H1 (cell line): ENCODE data around the gene RIN3. TPM values are rescaled to one million over a fixed set of nuclear protein-coding genes. Genes with fewer than 3 reads are reported as not detected.
A peak's percentile ranks its signal among the peaks of the same experiment; 100 is the strongest.

ENCODE experiments used
- CTCF ChIA-PET: fragments of 300-600 bp; sonication (Branson Sonifier 250); formaldehyde crosslinking; loops from one replicate; lab custom pipeline; 2021; ENCODE audit not compliant: partially characterized antibody; lab: Charles Lee
- POLR2A ChIA-PET: fragments of 300-600 bp; sonication (Branson Sonifier 250); formaldehyde crosslinking; loops from one replicate; lab custom pipeline; 2021; ENCODE audit warnings: inconsistent platforms; ENCODE audit not compliant: partially characterized antibody; lab: Charles Lee
- DNase-seq, 2 experiments: peaks; one replicate each; pipeline versions ENCODE4 v3.0.0 to v3.0.0-alpha.2; 2010 to 2022; ENCODE audit warnings: low spot score in 2 of 2, low read depth in 1 of 2, mixed read lengths in 1 of 2
- FAIRE-seq: peaks from 2 replicates; lab custom pipeline; 2011; peaks lifted over from hg19 to GRCh38; lab: Jason Lieb, UNC
- H2AFZ ChIP-seq: 2 replicates; pipeline ENCODE4 v1.8.1; 2012; ENCODE audit warnings: low read length, inconsistent platforms
- H2AK5ac ChIP-seq: 2 replicates; pipeline ENCODE4 v1.6.1; 2013; ENCODE audit warnings: low read depth, low read length
- H2BK120ac ChIP-seq: replicated peaks from 2 replicates; pipeline ENCODE3; 2013; ENCODE audit warnings: low read depth, low read length, inconsistent platforms
- H2BK12ac ChIP-seq: 2 replicates; pipeline ENCODE4 v1.6.1; 2013; ENCODE audit warnings: low read depth, low read length
- H2BK15ac ChIP-seq: 2 replicates; pipeline ENCODE4 v1.6.1; 2013; ENCODE audit warnings: low read length
- H2BK20ac ChIP-seq: 2 replicates; pipeline ENCODE4 v1.6.1; 2013; ENCODE audit warnings: low read length
- H2BK5ac ChIP-seq: 2 replicates; pipeline ENCODE4 v1.6.1; 2013; ENCODE audit warnings: low read depth, low read length
- H3K14ac ChIP-seq: 2 replicates; pipeline ENCODE4 v1.6.1; 2013; ENCODE audit warnings: inconsistent platforms; ENCODE audit not compliant: insufficient read length
- H3K18ac ChIP-seq: 2 replicates; pipeline ENCODE4 v1.6.1; 2013; ENCODE audit warnings: low read length; ENCODE audit errors: extremely low read depth
- H3K23ac ChIP-seq: 2 replicates; pipeline ENCODE4 v1.6.1; 2013; ENCODE audit warnings: inconsistent platforms; ENCODE audit not compliant: insufficient read length
- H3K23me2 ChIP-seq: 2 replicates; pipeline ENCODE4 v1.6.1; 2013; ENCODE audit warnings: low read depth, low read length
- H3K27ac ChIP-seq: 2 replicates; pipeline ENCODE4 v1.6.1; 2011; ENCODE audit warnings: low read depth, low read length, inconsistent platforms
- H3K27me3 ChIP-seq, 4 experiments: replicated peaks in 1 of 4; 1 replicate in 1 of 4; 2 replicates in 3 of 4; pipeline versions ENCODE4 v1.6.1 to v1.8.1; 2011 to 2013; ENCODE audit warnings: low read length in 3 of 4, mild to moderate bottlenecking in 3 of 4, inconsistent platforms in 2 of 4, mixed read lengths in 2 of 4, moderate library complexity in 1 of 4; ENCODE audit not compliant: control insufficient read depth in 3 of 4, insufficient read depth in 3 of 4; ENCODE audit errors: extremely low read depth in 1 of 4
- H3K36me3 ChIP-seq, 4 experiments: 2 replicates each; pipeline versions ENCODE4 v1.6.1 to v1.8.1; 2011 to 2013; ENCODE audit warnings: mild to moderate bottlenecking in 4 of 4, low read length in 3 of 4, moderate library complexity in 2 of 4, control low read depth in 1 of 4, inconsistent platforms in 1 of 4; ENCODE audit not compliant: insufficient read depth in 4 of 4, control insufficient read depth in 2 of 4
- H3K4ac ChIP-seq: replicated peaks from 2 replicates; pipeline ENCODE3; 2013; ENCODE audit warnings: low read length, low read depth, mixed read lengths, inconsistent platforms; ENCODE audit not compliant: insufficient read length
- H3K4me1 ChIP-seq, 4 experiments: replicated peaks in 1 of 4; 1 replicate in 1 of 4; 2 replicates in 3 of 4; pipeline versions ENCODE4 v1.6.1 to v1.8.1; 2011 to 2013; ENCODE audit warnings: low read length in 3 of 4, inconsistent platforms in 2 of 4, mixed read lengths in 1 of 4; ENCODE audit not compliant: insufficient read depth in 4 of 4, control insufficient read depth in 3 of 4
- H3K4me2 ChIP-seq, 2 experiments: 2 replicates each; pipeline versions ENCODE4 v1.6.1 to v1.8.1; 2011 to 2013; ENCODE audit warnings: low read depth in 2 of 2, low read length in 2 of 2, control low read depth in 1 of 2, inconsistent platforms in 1 of 2, mild to moderate bottlenecking in 1 of 2; ENCODE audit not compliant: insufficient read depth in 1 of 2
- H3K4me3 ChIP-seq, 4 experiments: fragments of 200-600, 300-600 bp in 1 of 4; sonication (generic), shearing (Covaris generic), sonication (Bioruptor Twin) in 1 of 4; 2 replicates each; pipeline versions ENCODE4 v1.5.1 to v1.8.1; 2011 to 2016; ENCODE audit warnings: low read length in 4 of 4, low read depth in 3 of 4, control low read depth in 2 of 4, inconsistent platforms in 2 of 4, mild to moderate bottlenecking in 2 of 4, mixed read lengths in 1 of 4, moderate library complexity in 1 of 4; ENCODE audit not compliant: insufficient read depth in 2 of 4; ENCODE audit errors: extremely low read depth in 1 of 4
- H3K56ac ChIP-seq: replicated peaks from 2 replicates; pipeline ENCODE3; 2013; ENCODE audit warnings: low read depth, mild to moderate bottlenecking, mixed read lengths, low read length, inconsistent platforms; ENCODE audit not compliant: insufficient read length
- H3K79me1 ChIP-seq: 2 replicates; pipeline ENCODE4 v1.6.1; 2013; ENCODE audit warnings: low read depth, low read length, control low read depth
- H3K79me2 ChIP-seq, 2 experiments: 2 replicates each; pipeline versions ENCODE4 v1.6.1 to v1.8.1; 2012 to 2013; ENCODE audit warnings: low read length in 2 of 2, mild to moderate bottlenecking in 2 of 2, inconsistent platforms in 1 of 2; ENCODE audit not compliant: insufficient read depth in 2 of 2, control insufficient read depth in 1 of 2
- H3K9ac ChIP-seq, 4 experiments: replicated peaks in 1 of 4; 1 replicate in 1 of 4; 2 replicates in 3 of 4; pipeline versions ENCODE4 v1.6.1 to v1.8.1; 2011 to 2013; ENCODE audit warnings: low read depth in 3 of 4, low read length in 3 of 4, control low read depth in 2 of 4, mild to moderate bottlenecking in 2 of 4, moderate library complexity in 2 of 4, inconsistent platforms in 1 of 4; ENCODE audit errors: extremely low read depth in 1 of 4
- H3K9me3 ChIP-seq, 2 experiments: 2 replicates each; pipeline versions ENCODE4 v1.6.1 to v1.8.1; 2012 to 2013; ENCODE audit warnings: mild to moderate bottlenecking in 2 of 2, moderate library complexity in 2 of 2, control low read depth in 1 of 2, inconsistent platforms in 1 of 2, low read depth in 1 of 2, low read length in 1 of 2, mixed read lengths in 1 of 2; ENCODE audit not compliant: insufficient read depth in 2 of 2
- H4K20me1 ChIP-seq, 2 experiments: replicated peaks in 1 of 2; 2 replicates each; pipeline versions ENCODE3 to v1.8.1; 2011 to 2013; ENCODE audit warnings: inconsistent platforms in 2 of 2, low read length in 2 of 2, mild to moderate bottlenecking in 1 of 2; ENCODE audit not compliant: insufficient read depth in 2 of 2, control insufficient read depth in 1 of 2
- H4K5ac ChIP-seq: 2 replicates; pipeline ENCODE4 v1.6.1; 2013; ENCODE audit warnings: low read length, low read depth, mixed read lengths, inconsistent platforms; ENCODE audit not compliant: insufficient read length
- H4K8ac ChIP-seq: 2 replicates; pipeline ENCODE4 v1.8.0; 2013; ENCODE audit warnings: mild to moderate bottlenecking, moderate library complexity, low read length, inconsistent platforms; ENCODE audit not compliant: insufficient read depth; ENCODE audit errors: extremely low read depth
- H4K91ac ChIP-seq: replicated peaks from 2 replicates; pipeline ENCODE3; 2013; ENCODE audit warnings: low read length, mixed read lengths, inconsistent platforms; ENCODE audit not compliant: insufficient read length
- BACH1 ChIP-seq: IDR thresholded peaks from 2 replicates; pipeline ENCODE4 v1.6.1; 2012; ENCODE audit warnings: low read length, improper control_type of control experiment
- POU5F1 ChIP-seq: IDR thresholded peaks from 2 replicates; pipeline ENCODE4 v1.6.1; 2011; ENCODE audit warnings: low read depth, mild to moderate bottlenecking, low read length, moderate library complexity
- RFX5 ChIP-seq: IDR thresholded peaks from 2 replicates; pipeline ENCODE4 v1.6.1; 2011; ENCODE audit warnings: low read depth, low read length, improper control_type of control experiment, borderline replicate concordance
- SIN3A ChIP-seq, 2 experiments: IDR thresholded peaks in 1 of 2; conservative IDR thresholded peaks in 1 of 2; 2 replicates each; pipeline ENCODE4 v1.6.1; 2011 to 2012; ENCODE audit warnings: low read length in 2 of 2, improper control_type of control experiment in 1 of 2, low read depth in 1 of 2, mild to moderate bottlenecking in 1 of 2
- SP4 ChIP-seq: IDR thresholded peaks from 2 replicates; pipeline ENCODE4 v1.6.1; 2012; ENCODE audit warnings: low read length, inconsistent platforms
- TEAD4 ChIP-seq: IDR thresholded peaks from 2 replicates; pipeline ENCODE4 v1.6.1; 2012; ENCODE audit warnings: low read depth, low read length, inconsistent platforms, mixed read lengths
- WGBS, 2 experiments: shearing (Covaris generic) in 1 of 2; methylation state at CpG; one replicate each; pipeline versions ENCODE4 v1.1.6 to v1.1.7; 2013 to 2015; ENCODE audit warnings: low lambda C conversion rate in 2 of 2, mixed read lengths in 2 of 2, inconsistent platforms in 1 of 2, low coverage in 1 of 2, missing lambda C conversion rate in 1 of 2; ENCODE audit not compliant: insufficient replicate concordance in 2 of 2, insufficient coverage in 1 of 2, insufficient read length in 1 of 2; ENCODE audit errors: extremely low coverage in 1 of 2, missing lambda C conversion rate in 1 of 2; 5-methylcytosine and 5-hydroxymethylcytosine counted together
- polyA plus RNA-seq, 7 experiments: library from polyadenylated mRNA; depleted of rRNA in 3 of 7; stranded (reverse) in 5 of 7; unstranded in 2 of 7; fragments of >200 nt in 5 of 7; fragments of 200-250 nt in 2 of 7; gene quantifications; 1 replicate in 5 of 7; 2 replicates in 1 of 7; 4 replicates in 1 of 7; pipeline versions ENCODE4 v1.2.1 to v1.2.3, GENCODE V29; 2011 to 2013; ENCODE audit warnings: missing spikeins in 2 of 7, mixed read lengths in 2 of 7
- total RNA-seq: library from RNA; stranded (reverse); fragmentation: NEBNext Ultra II Directional; extraction: Animal tissue kit (Norgen Biotek cat#: 25700); gene quantifications from 2 replicates; pipeline ENCODE4 v1.2.1, GENCODE V29; 2021

RIN3 gene
- total and polyA plus RNA-seq, 2 of the 8 experiments (the other 6 are each of a cell fraction or from before 2014, with no cell fraction given) = 0.59 to 1.5 TPM

DNA sequence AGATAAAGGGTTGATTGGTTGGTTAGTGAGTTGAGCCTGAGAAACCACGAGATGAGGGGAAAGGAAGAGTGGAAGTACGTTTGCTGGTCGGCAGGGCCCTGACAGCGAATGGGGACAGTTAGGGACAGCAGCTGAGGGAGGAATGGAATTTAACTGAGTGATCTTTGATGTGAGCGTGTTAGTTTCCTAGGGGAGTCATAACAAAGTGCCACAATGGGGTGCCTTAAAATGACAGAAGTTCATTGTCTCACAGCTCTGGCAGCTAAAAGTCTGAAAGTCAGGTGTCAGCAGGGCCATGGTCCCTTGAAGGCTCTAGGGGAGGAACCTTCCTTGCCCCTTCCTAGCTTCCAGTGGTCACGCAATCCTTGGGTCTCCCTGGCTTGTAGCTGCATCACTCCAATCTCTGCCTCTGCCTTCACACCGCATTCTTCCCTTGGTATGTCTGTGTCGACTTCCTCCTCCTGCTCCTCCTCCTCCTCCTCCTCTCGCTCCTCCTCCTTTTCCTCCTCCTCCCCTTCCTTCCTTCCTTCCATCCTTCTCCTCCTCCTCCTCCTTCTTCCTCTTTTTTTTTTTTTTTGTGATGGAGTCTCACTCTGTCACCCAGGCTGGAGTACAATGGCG lies 26.0 kb upstream of the RIN3 start:
- Histone ChIP-seq H4K5ac (no peak overlapping the region), H2AFZ (no peak overlapping the region), H3K18ac (no peak overlapping the region), H2BK5ac (peak overlapping the region; percentile 31; the same call in 1 of the 2 replicates), H3K23ac (no peak overlapping the region), H2BK120ac (no peak overlapping the region), H4K8ac (no peak overlapping the region), H3K4ac (no peak overlapping the region), H3K4me2 (peak overlapping the region; percentile 30 to 52; a peak in 3 of 4 replicates), H2BK20ac (no peak overlapping the region; the same call in 1 of the 2 replicates), H3K9ac (no peak overlapping the region), H3K56ac (no peak overlapping the region), H3K79me1 (no peaks in the 10 kb centered on the region), H2BK12ac (no peak overlapping the region), H3K4me3 (no peak overlapping the region), H3K27ac (no peak overlapping the region), H2AK5ac (no peak overlapping the region), H3K4me1 (peaks cover 0 to 8% (median 0%) of the 10 kb centered on the region in 4 experiments; a peak in 2 of 7 replicates), H3K36me3 (no peaks in the 10 kb centered on the region), H3K79me2 (no peaks in the 10 kb centered on the region), H3K27me3 (peaks cover 0 to 2% (median 0%) of the 10 kb centered on the region in 4 experiments; a peak in 3 of 7 replicates), H3K9me3 (no peaks in the 10 kb centered on the region), H4K91ac (no peak overlapping the region), H3K14ac (no peak overlapping the region), H3K23me2 (no peaks in the 10 kb centered on the region), H2BK15ac (no peak overlapping the region), H4K20me1 (no peaks in the 10 kb centered on the region)
- WGBS, 2 experiments = 52% methylated on average over 10 of the region's 10 CpGs; no CpG with 5 or more reads in 1 of the 2 experiments
- DNase-seq (peak in 1 of 2 experiments; percentile 47), FAIRE-seq (no peak)
- TF ChIP-seq POU5F1 (no peak), TEAD4 (0 out of 2 replicates have a peak, but pooled peaks have one; percentile 63), SIN3A (conservative IDR thresholded peaks at IDR 0.05 in 1 of 2, IDR thresholded peaks at IDR 0.05 in 1 of 2; ENCODE audit: low read depth in 1 of 2, low read length in 2 of 2) (0 out of 4 replicates have a peak, but pooled peaks of 1 of the 2 experiments have one; percentile 60), SP4 (no peak), BACH1 (no peak), RFX5 (no peak)
- CTCF ChIA-PET = interaction anchor here (0.9 to 1.1 kb wide), 2 partner anchors 32 to 126 kb away, joined by 3 to 4 read pairs; no protein-coding TSS in a partner anchor
- POLR2A ChIA-PET = no interaction called here
